Ovary (tissue), 3 donors: Measurements from ENCODE around the gene LYL1.

Source experiments
- POLR2A ChIP-seq: fragments of 450-650 bp; IDR thresholded peaks from one replicate; pipeline ENCODE4 v1.6.1; 2017; ENCODE audit warnings: antibody characterized with exemption, mild to moderate bottlenecking, moderate library complexity
- TF ChIP-seq, protein P1 (sequence below), 3 donors: fragments of 450-650 bp in 2 of 3; fragments of 200-600 bp in 1 of 3; IDR thresholded peaks; one replicate each; pipeline versions ENCODE4 v1.5.1 to v1.8.0; 2016 to 2022; ENCODE audit warnings: antibody characterized with exemption in 3 of 3, mild to moderate bottlenecking in 1 of 3
- donor health status: DM: no; HTN: no; CAD: no.

DNA sequence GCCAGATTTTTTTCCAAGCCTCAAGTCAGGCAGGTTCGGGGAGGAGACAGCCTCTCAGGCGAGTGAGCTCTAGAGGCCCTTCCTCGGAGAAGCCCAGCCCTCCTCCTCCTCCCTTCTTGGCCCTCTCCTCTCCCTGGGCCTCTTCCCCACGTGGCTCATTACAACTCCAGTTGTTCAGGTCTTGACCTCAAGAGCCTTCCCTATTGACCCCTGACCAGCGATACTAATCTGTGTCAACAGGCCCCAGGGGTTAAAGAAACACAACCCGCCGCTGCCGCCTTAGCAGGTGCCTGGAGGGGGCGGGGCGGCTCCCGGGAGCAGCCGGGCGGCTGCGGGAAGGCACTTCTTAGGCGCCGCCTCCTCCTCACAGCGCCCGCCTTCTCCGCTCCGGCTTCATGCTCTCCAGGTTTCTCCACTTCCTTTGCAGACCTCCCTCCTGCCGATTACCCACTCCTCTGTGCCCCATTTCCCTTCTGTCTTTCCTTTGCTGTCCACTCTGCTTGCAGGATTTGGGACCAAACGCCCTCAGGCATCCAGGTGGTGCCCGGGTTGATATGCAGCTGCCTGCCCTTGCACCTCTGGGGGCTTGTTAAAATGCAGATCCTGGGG is 51.0 kb downstream of the LYL1 start:
- TF ChIP-seq, protein P1, sequence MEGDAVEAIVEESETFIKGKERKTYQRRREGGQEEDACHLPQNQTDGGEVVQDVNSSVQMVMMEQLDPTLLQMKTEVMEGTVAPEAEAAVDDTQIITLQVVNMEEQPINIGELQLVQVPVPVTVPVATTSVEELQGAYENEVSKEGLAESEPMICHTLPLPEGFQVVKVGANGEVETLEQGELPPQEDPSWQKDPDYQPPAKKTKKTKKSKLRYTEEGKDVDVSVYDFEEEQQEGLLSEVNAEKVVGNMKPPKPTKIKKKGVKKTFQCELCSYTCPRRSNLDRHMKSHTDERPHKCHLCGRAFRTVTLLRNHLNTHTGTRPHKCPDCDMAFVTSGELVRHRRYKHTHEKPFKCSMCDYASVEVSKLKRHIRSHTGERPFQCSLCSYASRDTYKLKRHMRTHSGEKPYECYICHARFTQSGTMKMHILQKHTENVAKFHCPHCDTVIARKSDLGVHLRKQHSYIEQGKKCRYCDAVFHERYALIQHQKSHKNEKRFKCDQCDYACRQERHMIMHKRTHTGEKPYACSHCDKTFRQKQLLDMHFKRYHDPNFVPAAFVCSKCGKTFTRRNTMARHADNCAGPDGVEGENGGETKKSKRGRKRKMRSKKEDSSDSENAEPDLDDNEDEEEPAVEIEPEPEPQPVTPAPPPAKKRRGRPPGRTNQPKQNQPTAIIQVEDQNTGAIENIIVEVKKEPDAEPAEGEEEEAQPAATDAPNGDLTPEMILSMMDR (IDR thresholded peaks at IDR 0.05): no peak
- no peak for TF ChIP-seq POLR2A
